H1 (cell line): ENCODE results near the gene CSDE1. TPM values are rescaled to one million over a fixed set of nuclear protein-coding genes. Genes with fewer than 3 reads are reported as not detected.

ENCODE experiments used
- CTCF ChIA-PET: fragments of 300-600 bp; sonication (Branson Sonifier 250); formaldehyde crosslinking; loops from one replicate; lab custom pipeline; 2021; ENCODE audit not compliant: partially characterized antibody; lab: Charles Lee
- POLR2A ChIA-PET: fragments of 300-600 bp; sonication (Branson Sonifier 250); formaldehyde crosslinking; loops from one replicate; lab custom pipeline; 2021; ENCODE audit warnings: inconsistent platforms; ENCODE audit not compliant: partially characterized antibody; lab: Charles Lee
- DNase-seq, 2 experiments: peaks; one replicate each; pipeline versions ENCODE4 v3.0.0 to v3.0.0-alpha.2; 2010 to 2022; ENCODE audit warnings: low spot score in 2 of 2, low read depth in 1 of 2, mixed read lengths in 1 of 2
- FAIRE-seq: peaks from 2 replicates; lab custom pipeline; 2011; peaks lifted over from hg19 to GRCh38; lab: Jason Lieb, UNC
- H2AFZ ChIP-seq: 2 replicates; pipeline ENCODE4 v1.8.1; 2012; ENCODE audit warnings: low read length, inconsistent platforms
- H2AK5ac ChIP-seq: 2 replicates; pipeline ENCODE4 v1.6.1; 2013; ENCODE audit warnings: low read depth, low read length
- H2BK120ac ChIP-seq: replicated peaks from 2 replicates; pipeline ENCODE3; 2013; ENCODE audit warnings: low read depth, low read length, inconsistent platforms
- H2BK12ac ChIP-seq: 2 replicates; pipeline ENCODE4 v1.6.1; 2013; ENCODE audit warnings: low read depth, low read length
- H2BK15ac ChIP-seq: 2 replicates; pipeline ENCODE4 v1.6.1; 2013; ENCODE audit warnings: low read length
- H2BK20ac ChIP-seq: 2 replicates; pipeline ENCODE4 v1.6.1; 2013; ENCODE audit warnings: low read length
- H2BK5ac ChIP-seq: 2 replicates; pipeline ENCODE4 v1.6.1; 2013; ENCODE audit warnings: low read depth, low read length
- H3K14ac ChIP-seq: 2 replicates; pipeline ENCODE4 v1.6.1; 2013; ENCODE audit warnings: inconsistent platforms; ENCODE audit not compliant: insufficient read length
- H3K18ac ChIP-seq: 2 replicates; pipeline ENCODE4 v1.6.1; 2013; ENCODE audit warnings: low read length; ENCODE audit errors: extremely low read depth
- H3K23ac ChIP-seq: 2 replicates; pipeline ENCODE4 v1.6.1; 2013; ENCODE audit warnings: inconsistent platforms; ENCODE audit not compliant: insufficient read length
- H3K23me2 ChIP-seq: 2 replicates; pipeline ENCODE4 v1.6.1; 2013; ENCODE audit warnings: low read depth, low read length
- H3K27ac ChIP-seq: 2 replicates; pipeline ENCODE4 v1.6.1; 2011; ENCODE audit warnings: low read depth, low read length, inconsistent platforms
- H3K27me3 ChIP-seq, 4 experiments: replicated peaks in 1 of 4; 1 replicate in 1 of 4; 2 replicates in 3 of 4; pipeline versions ENCODE4 v1.6.1 to v1.8.1; 2011 to 2013; ENCODE audit warnings: low read length in 3 of 4, mild to moderate bottlenecking in 3 of 4, inconsistent platforms in 2 of 4, mixed read lengths in 2 of 4, moderate library complexity in 1 of 4; ENCODE audit not compliant: control insufficient read depth in 3 of 4, insufficient read depth in 3 of 4; ENCODE audit errors: extremely low read depth in 1 of 4
- H3K36me3 ChIP-seq, 4 experiments: 2 replicates each; pipeline versions ENCODE4 v1.6.1 to v1.8.1; 2011 to 2013; ENCODE audit warnings: mild to moderate bottlenecking in 4 of 4, low read length in 3 of 4, moderate library complexity in 2 of 4, control low read depth in 1 of 4, inconsistent platforms in 1 of 4; ENCODE audit not compliant: insufficient read depth in 4 of 4, control insufficient read depth in 2 of 4
- H3K4ac ChIP-seq: replicated peaks from 2 replicates; pipeline ENCODE3; 2013; ENCODE audit warnings: low read length, low read depth, mixed read lengths, inconsistent platforms; ENCODE audit not compliant: insufficient read length
- H3K4me1 ChIP-seq, 4 experiments: replicated peaks in 1 of 4; 1 replicate in 1 of 4; 2 replicates in 3 of 4; pipeline versions ENCODE4 v1.6.1 to v1.8.1; 2011 to 2013; ENCODE audit warnings: low read length in 3 of 4, inconsistent platforms in 2 of 4, mixed read lengths in 1 of 4; ENCODE audit not compliant: insufficient read depth in 4 of 4, control insufficient read depth in 3 of 4
- H3K4me2 ChIP-seq, 2 experiments: 2 replicates each; pipeline versions ENCODE4 v1.6.1 to v1.8.1; 2011 to 2013; ENCODE audit warnings: low read depth in 2 of 2, low read length in 2 of 2, control low read depth in 1 of 2, inconsistent platforms in 1 of 2, mild to moderate bottlenecking in 1 of 2; ENCODE audit not compliant: insufficient read depth in 1 of 2
- H3K4me3 ChIP-seq, 4 experiments: fragments of 200-600, 300-600 bp in 1 of 4; sonication (generic), shearing (Covaris generic), sonication (Bioruptor Twin) in 1 of 4; 2 replicates each; pipeline versions ENCODE4 v1.5.1 to v1.8.1; 2011 to 2016; ENCODE audit warnings: low read length in 4 of 4, low read depth in 3 of 4, control low read depth in 2 of 4, inconsistent platforms in 2 of 4, mild to moderate bottlenecking in 2 of 4, mixed read lengths in 1 of 4, moderate library complexity in 1 of 4; ENCODE audit not compliant: insufficient read depth in 2 of 4; ENCODE audit errors: extremely low read depth in 1 of 4
- H3K56ac ChIP-seq: replicated peaks from 2 replicates; pipeline ENCODE3; 2013; ENCODE audit warnings: low read depth, mild to moderate bottlenecking, mixed read lengths, low read length, inconsistent platforms; ENCODE audit not compliant: insufficient read length
- H3K79me1 ChIP-seq: 2 replicates; pipeline ENCODE4 v1.6.1; 2013; ENCODE audit warnings: low read depth, low read length, control low read depth
- H3K79me2 ChIP-seq, 2 experiments: 2 replicates each; pipeline versions ENCODE4 v1.6.1 to v1.8.1; 2012 to 2013; ENCODE audit warnings: low read length in 2 of 2, mild to moderate bottlenecking in 2 of 2, inconsistent platforms in 1 of 2; ENCODE audit not compliant: insufficient read depth in 2 of 2, control insufficient read depth in 1 of 2
- H3K9ac ChIP-seq, 4 experiments: replicated peaks in 1 of 4; 1 replicate in 1 of 4; 2 replicates in 3 of 4; pipeline versions ENCODE4 v1.6.1 to v1.8.1; 2011 to 2013; ENCODE audit warnings: low read depth in 3 of 4, low read length in 3 of 4, control low read depth in 2 of 4, mild to moderate bottlenecking in 2 of 4, moderate library complexity in 2 of 4, inconsistent platforms in 1 of 4; ENCODE audit errors: extremely low read depth in 1 of 4
- H3K9me3 ChIP-seq, 2 experiments: 2 replicates each; pipeline versions ENCODE4 v1.6.1 to v1.8.1; 2012 to 2013; ENCODE audit warnings: mild to moderate bottlenecking in 2 of 2, moderate library complexity in 2 of 2, control low read depth in 1 of 2, inconsistent platforms in 1 of 2, low read depth in 1 of 2, low read length in 1 of 2, mixed read lengths in 1 of 2; ENCODE audit not compliant: insufficient read depth in 2 of 2
- H4K20me1 ChIP-seq, 2 experiments: replicated peaks in 1 of 2; 2 replicates each; pipeline versions ENCODE3 to v1.8.1; 2011 to 2013; ENCODE audit warnings: inconsistent platforms in 2 of 2, low read length in 2 of 2, mild to moderate bottlenecking in 1 of 2; ENCODE audit not compliant: insufficient read depth in 2 of 2, control insufficient read depth in 1 of 2
- H4K5ac ChIP-seq: 2 replicates; pipeline ENCODE4 v1.6.1; 2013; ENCODE audit warnings: low read length, low read depth, mixed read lengths, inconsistent platforms; ENCODE audit not compliant: insufficient read length
- H4K8ac ChIP-seq: 2 replicates; pipeline ENCODE4 v1.8.0; 2013; ENCODE audit warnings: mild to moderate bottlenecking, moderate library complexity, low read length, inconsistent platforms; ENCODE audit not compliant: insufficient read depth; ENCODE audit errors: extremely low read depth
- H4K91ac ChIP-seq: replicated peaks from 2 replicates; pipeline ENCODE3; 2013; ENCODE audit warnings: low read length, mixed read lengths, inconsistent platforms; ENCODE audit not compliant: insufficient read length
- ASH2L ChIP-seq: fragments of 200-600, 300-600 bp; sonication (generic); IDR thresholded peaks from one replicate; pipeline ENCODE4 v1.7.1; 2017; ENCODE audit warnings: low read length
- CEBPB ChIP-seq: IDR thresholded peaks from 2 replicates; pipeline ENCODE4 v1.6.1; 2012; ENCODE audit warnings: low read depth, low read length
- RNF2 ChIP-seq: fragments of 200-900, 300-1000 bp; sonication (generic); IDR thresholded peaks from 2 replicates; pipeline ENCODE4 v1.7.1; 2016; ENCODE audit warnings: borderline replicate concordance, low read depth, mild to moderate bottlenecking, antibody characterized with exemption, low read length; ENCODE audit not compliant: poor library complexity, severe bottlenecking; ENCODE audit errors: missing control alignments
- RXRA ChIP-seq: IDR thresholded peaks from 2 replicates; pipeline ENCODE4 v1.6.1; 2011; ENCODE audit warnings: low read depth, mild to moderate bottlenecking, low read length, moderate library complexity; ENCODE audit not compliant: insufficient read depth
- SIN3A ChIP-seq, 2 experiments: IDR thresholded peaks in 1 of 2; conservative IDR thresholded peaks in 1 of 2; 2 replicates each; pipeline ENCODE4 v1.6.1; 2011 to 2012; ENCODE audit warnings: low read length in 2 of 2, improper control_type of control experiment in 1 of 2, low read depth in 1 of 2, mild to moderate bottlenecking in 1 of 2
- SRF ChIP-seq: IDR thresholded peaks from 2 replicates; pipeline ENCODE4 v1.6.1; 2011; ENCODE audit warnings: mild to moderate bottlenecking, low read depth, low read length, moderate library complexity
- USF2 ChIP-seq: IDR thresholded peaks from 2 replicates; pipeline ENCODE4 v1.6.1; 2011; ENCODE audit warnings: low read length, improper control_type of control experiment
- WGBS, 2 experiments: shearing (Covaris generic) in 1 of 2; methylation state at CpG; one replicate each; pipeline versions ENCODE4 v1.1.6 to v1.1.7; 2013 to 2015; ENCODE audit warnings: low lambda C conversion rate in 2 of 2, mixed read lengths in 2 of 2, inconsistent platforms in 1 of 2, low coverage in 1 of 2, missing lambda C conversion rate in 1 of 2; ENCODE audit not compliant: insufficient replicate concordance in 2 of 2, insufficient coverage in 1 of 2, insufficient read length in 1 of 2; ENCODE audit errors: extremely low coverage in 1 of 2, missing lambda C conversion rate in 1 of 2; 5-methylcytosine and 5-hydroxymethylcytosine counted together
- polyA plus RNA-seq, 7 experiments: library from polyadenylated mRNA; depleted of rRNA in 3 of 7; stranded (reverse) in 5 of 7; unstranded in 2 of 7; fragments of >200 nt in 5 of 7; fragments of 200-250 nt in 2 of 7; gene quantifications; 1 replicate in 5 of 7; 2 replicates in 1 of 7; 4 replicates in 1 of 7; pipeline versions ENCODE4 v1.2.1 to v1.2.3, GENCODE V29; 2011 to 2013; ENCODE audit warnings: missing spikeins in 2 of 7, mixed read lengths in 2 of 7
- total RNA-seq: library from RNA; stranded (reverse); fragmentation: NEBNext Ultra II Directional; extraction: Animal tissue kit (Norgen Biotek cat#: 25700); gene quantifications from 2 replicates; pipeline ENCODE4 v1.2.1, GENCODE V29; 2021
- TF ChIP-seq, protein P1 (sequence below): IDR thresholded peaks from 2 replicates; pipeline ENCODE4 v1.6.1; 2012; ENCODE audit warnings: inconsistent platforms

The CSDE1 gene
- total and polyA plus RNA-seq, 2 of the 8 experiments (the other 6 are each of a cell fraction or from before 2014, with no cell fraction given), result 149 to 635 TPM

GRCh38 chr1:114755006-114755931 lies 2.5 kb downstream of the CSDE1 start:
- DNase-seq (no peak), FAIRE-seq (no peak)
- Histone ChIP-seq H3K9me3 (no peaks in the 10 kb centered on the region), H3K4me2 (peak overlapping the region; percentile 62 to 75), H2BK20ac (no peak overlapping the region), H2BK15ac (no peak overlapping the region), H3K79me1 (no peaks in the 10 kb centered on the region; the same call in 1 of the 2 replicates), H2AK5ac (no peak overlapping the region), H2BK120ac (no peak overlapping the region), H2AFZ (no peak overlapping the region), H3K14ac (no peak overlapping the region), H3K23ac (no peak overlapping the region), H3K4ac (no peak overlapping the region), H3K18ac (no peak overlapping the region), H4K20me1 (peaks cover 28 to 35% of the 10 kb centered on the region in 2 experiments), H4K5ac (no peak overlapping the region), H4K8ac (no peak overlapping the region), H3K27me3 (no peaks in the 10 kb centered on the region), H3K27ac (no peak overlapping the region), H3K56ac (no peak overlapping the region), H4K91ac (no peak overlapping the region), H3K4me1 (peaks cover 0 to 16% (median 3%) of the 10 kb centered on the region in 4 experiments; a peak in 2 of 7 replicates), H3K9ac (no peak overlapping the region), H2BK12ac (no peak overlapping the region), H3K79me2 (peaks cover 62 to 70% of the 10 kb centered on the region in 2 experiments), H3K4me3 (peak overlapping the region in 2 of 4 experiments; percentile 87 to 95; a peak in 4 of 8 replicates), H3K23me2 (no peaks in the 10 kb centered on the region), H3K36me3 (peaks cover 2 to 17% (median 5%) of the 10 kb centered on the region in 4 experiments; a peak in 6 of 8 replicates), H2BK5ac (no peak overlapping the region)
- 83% methylated on average over 7 of the region's 7 CpGs; no CpG with 5 or more reads in 1 of the 2 experiments for WGBS, 2 experiments
- POLR2A ChIA-PET, result interaction anchor here (0.8 to 6.0 kb wide), 14 partner anchors 7 to 277 kb away, joined by 3 to 68 read pairs (median 6); partner anchors contain the start of gene NRAS
- CTCF ChIA-PET, result interaction anchor here (0.6 to 1.9 kb wide), 2 partner anchors 7 to 298 kb away, joined by 4 to 5 read pairs; no protein-coding TSS in a partner anchor
- no peak for TF ChIP-seq RNF2
- TF ChIP-seq, protein P1, sequence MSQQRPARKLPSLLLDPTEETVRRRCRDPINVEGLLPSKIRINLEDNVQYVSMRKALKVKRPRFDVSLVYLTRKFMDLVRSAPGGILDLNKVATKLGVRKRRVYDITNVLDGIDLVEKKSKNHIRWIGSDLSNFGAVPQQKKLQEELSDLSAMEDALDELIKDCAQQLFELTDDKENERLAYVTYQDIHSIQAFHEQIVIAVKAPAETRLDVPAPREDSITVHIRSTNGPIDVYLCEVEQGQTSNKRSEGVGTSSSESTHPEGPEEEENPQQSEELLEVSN, result no peak
- TF ChIP-seq SRF, result no peak
- no peak for TF ChIP-seq ASH2L
- no peak for TF ChIP-seq RXRA
- TF ChIP-seq USF2, result no peak
- no peak for TF ChIP-seq CEBPB
- no peak for TF ChIP-seq SIN3A (conservative IDR thresholded peaks at IDR 0.05 in 1 of 2, IDR thresholded peaks at IDR 0.05 in 1 of 2; ENCODE audit: low read depth in 1 of 2, low read length in 2 of 2)
